T-cell (primary cell): ENCODE results near the gene PROK2. TPM values are rescaled to one million over a fixed set of nuclear protein-coding genes. Genes with fewer than 3 reads are reported as not detected.

Experiments used
- ATAC-seq, 4 experiments: fragments of 200-7000 bp in 3 of 4; fragments of 150-1000 bp in 1 of 4; cut with Tn5 transposase; replicated peaks in 1 of 4; 1 replicate in 3 of 4; 2 replicates in 1 of 4; pipeline ENCODE4 v1.10.0; 2021; ENCODE audit warnings: moderate library complexity in 3 of 4, mild to moderate bottlenecking in 2 of 4, moderate number of reproducible peaks in 1 of 4
- CTCF ChIA-PET, 2 donors: fragments of 300-600 bp; sonication (Branson Sonifier 250); formaldehyde crosslinking; loops; one replicate each; lab custom pipeline; 2022; ENCODE audit warnings: antibody characterized with exemption in 2 of 2; lab: Charles Lee
- POLR2A ChIA-PET, 2 donors: fragments of 300-600 bp; sonication (Branson Sonifier 250); formaldehyde crosslinking; loops; one replicate each; lab custom pipeline; 2022; ENCODE audit warnings: antibody characterized with exemption in 2 of 2; lab: Charles Lee
- DNase-seq, 35 experiments: peaks; one replicate each; pipeline versions ENCODE4 v3.0.0 to v3.0.0-alpha.2; 2013 to 2023
- H3K27ac ChIP-seq: one replicate; pipeline ENCODE4 v1.5.1; 2013; ENCODE audit warnings: low read length
- H3K27me3 ChIP-seq, 2 experiments: replicated peaks in 1 of 2; 1 replicate in 1 of 2; 2 replicates in 1 of 2; pipeline versions ENCODE4 v1.6.1 to v1.7.0; 2013; ENCODE audit warnings: low read length in 1 of 2, mixed read lengths in 1 of 2; ENCODE audit not compliant: control insufficient read depth in 2 of 2, insufficient read depth in 2 of 2; ENCODE audit errors: extremely low read depth in 1 of 2
- H3K36me3 ChIP-seq, 2 donors: 1 replicate in 1 of 2; 2 replicates in 1 of 2; pipeline versions ENCODE4 v1.6.1 to v1.7.0; 2013; ENCODE audit warnings: low read length in 1 of 2; ENCODE audit not compliant: control insufficient read depth in 2 of 2, insufficient read depth in 1 of 2; ENCODE audit errors: extremely low read depth in 1 of 2
- H3K4me1 ChIP-seq, 2 experiments: 1 replicate in 1 of 2; 2 replicates in 1 of 2; pipeline versions ENCODE4 v1.6.1 to v1.7.0; 2013; ENCODE audit warnings: low read length in 2 of 2, mixed read lengths in 1 of 2; ENCODE audit not compliant: insufficient read depth in 2 of 2, control insufficient read depth in 1 of 2; ENCODE audit errors: extremely low read depth in 1 of 2
- H3K4me3 ChIP-seq, 2 donors: 1 replicate in 1 of 2; 2 replicates in 1 of 2; pipeline versions ENCODE4 v1.5.1 to v1.7.0; 2013; ENCODE audit warnings: mild to moderate bottlenecking in 2 of 2, low read length in 1 of 2, moderate library complexity in 1 of 2; ENCODE audit not compliant: control insufficient read depth in 1 of 2; ENCODE audit errors: extremely low read depth in 1 of 2
- H3K9me3 ChIP-seq: 2 replicates; pipeline ENCODE4 v1.7.0; 2013
- H3K27ac Mint-ChIP-seq, 2 donors: one replicate each; pipeline ENCODE4 v1.8.0; 2020 to 2021; ENCODE audit warnings: mild to moderate bottlenecking in 2 of 2, mixed read lengths in 2 of 2
- H3K27me3 Mint-ChIP-seq, 2 donors: one replicate each; pipeline ENCODE4 v1.8.0; 2021 to 2022; ENCODE audit warnings: mixed read lengths in 2 of 2
- H3K36me3 Mint-ChIP-seq: one replicate; pipeline ENCODE4 v1.8.0; 2021; ENCODE audit warnings: mixed read lengths
- H3K4me1 Mint-ChIP-seq, 3 donors: one replicate each; pipeline ENCODE4 v1.8.0; 2020 to 2022; ENCODE audit warnings: mixed read lengths in 3 of 3, mild to moderate bottlenecking in 1 of 3
- H3K4me3 Mint-ChIP-seq, 3 donors: one replicate each; pipeline ENCODE4 v1.8.0; 2020 to 2022; ENCODE audit warnings: mild to moderate bottlenecking in 3 of 3, mixed read lengths in 3 of 3, moderate library complexity in 3 of 3
- H3K9me3 Mint-ChIP-seq, 3 donors: one replicate each; pipeline ENCODE4 v1.8.0; 2020 to 2022; ENCODE audit warnings: mixed read lengths in 3 of 3
- WGBS: methylation state at CpG from one replicate; pipeline ENCODE4 v1.1.5; 2013; ENCODE audit warnings: missing lambda C conversion rate; ENCODE audit not compliant: insufficient coverage; 5-methylcytosine and 5-hydroxymethylcytosine counted together
- total RNA-seq, 35 experiments: library from RNA in 6 of 35; stranded (reverse) in 6 of 35; fragments of 120-200 nt in 1 of 35; gene quantifications; one replicate each; pipeline versions ENCODE4 v1.2.1 to v1.2.4 and lab custom pipeline; 2013 to 2026

Gene PROK2
- total RNA-seq, 5 donors from 2014 or later (not counting 1 experiment from before 2014, with no cell fraction given), result 0.42 to 1.9 (median 0.63) TPM

GRCh38 chr3:71744738-71745137, 40.2 kb downstream of the PROK2 start:
- no peak for ATAC-seq
- H3K4me3 ChIP-seq, result no peak overlapping the region
- H3K4me3 Mint-ChIP-seq, result no peak overlapping the region
- peaks cover 3% of the 10 kb centered on the region in 2 donors for H3K27me3 Mint-ChIP-seq
- H3K9me3 Mint-ChIP-seq, result peaks cover 14 to 39% (median 34%) of the 10 kb centered on the region in 3 donors
- no peaks in the 10 kb centered on the region for H3K9me3 ChIP-seq
- DNase-seq, result no peak
- H3K27ac Mint-ChIP-seq, result no peak overlapping the region
- WGBS, result no CpG with 5 or more reads among the region's 3 CpGs
- H3K27me3 ChIP-seq, result no peaks in the 10 kb centered on the region
- ChIA-PET POLR2A (no interaction called here), CTCF (interaction anchor here in 1 of 2 donors (0.5 to 0.8 kb wide), 2 partner anchors 23 to 34 kb away, joined by 3 read pairs; no protein-coding TSS in a partner anchor)
- H3K36me3 Mint-ChIP-seq, result peaks cover 17% of the 10 kb centered on the region
- no peaks in the 10 kb centered on the region for H3K4me1 Mint-ChIP-seq
- no peak overlapping the region for H3K27ac ChIP-seq
- H3K4me1 ChIP-seq, result no peaks in the 10 kb centered on the region
- no peaks in the 10 kb centered on the region for H3K36me3 ChIP-seq

- peaks cover 17% of the 10 kb centered on the region for H3K36me3 Mint-ChIP-seq
- H3K4me3 Mint-ChIP-seq, result no peak overlapping the region
- POLR2A ChIA-PET, result interaction anchor here in 1 of 2 donors (0.5 kb wide), 1 partner anchor 588 kb away, joined by 3 read pairs; no protein-coding TSS in a partner anchor
- no peaks in the 10 kb centered on the region for H3K4me1 ChIP-seq
- DNase-seq, result no peak
- no CpG with 5 or more reads among the region's 1 CpG for WGBS
- H3K27me3 Mint-ChIP-seq, result peaks cover 3 to 4% of the 10 kb centered on the region in 2 donors
- H3K9me3 ChIP-seq, result no peaks in the 10 kb centered on the region
- peaks cover 0 to 3% of the 10 kb centered on the region in 2 experiments for H3K27me3 ChIP-seq
- H3K4me3 ChIP-seq, result no peak overlapping the region
- H3K4me1 Mint-ChIP-seq, result no peaks in the 10 kb centered on the region
- H3K9me3 Mint-ChIP-seq, result peaks cover 14 to 43% (median 34%) of the 10 kb centered on the region in 3 donors
- no peak overlapping the region for H3K27ac Mint-ChIP-seq
- H3K27ac ChIP-seq, result no peak overlapping the region
- no peak for ATAC-seq
- H3K36me3 ChIP-seq, result no peaks in the 10 kb centered on the region
- CTCF ChIA-PET, result no interaction called here
These were observed 42.3 kb downstream of the PROK2 start for GRCh38 chr3:71742621-71743020.

GRCh38 chr3:71734881-71735280, 50.1 kb downstream of the PROK2 start:
- ChIA-PET POLR2A (interaction anchor here in 1 of 2 donors (0.7 kb wide), 1 partner anchor 1056 kb away, joined by 4 read pairs; no protein-coding TSS in a partner anchor), CTCF (no interaction called here)
- WGBS, result no CpG with 5 or more reads among the region's 1 CpG
- H3K4me3 Mint-ChIP-seq, result no peak overlapping the region
- Histone ChIP-seq H3K4me1 (peaks cover 3 to 7% of the 10 kb centered on the region in 2 experiments), H3K27ac (no peak overlapping the region), H3K36me3 (no peaks in the 10 kb centered on the region), H3K4me3 (no peak overlapping the region), H3K27me3 (peaks cover 0 to 3% of the 10 kb centered on the region in 2 experiments), H3K9me3 (no peaks in the 10 kb centered on the region)
- ATAC-seq, result no peak
- H3K27ac Mint-ChIP-seq, result no peak overlapping the region
- peaks cover 15 to 17% (median 16%) of the 10 kb centered on the region in 3 donors for H3K4me1 Mint-ChIP-seq
- no peak for DNase-seq
- peaks cover 10 to 13% of the 10 kb centered on the region in 2 donors for H3K27me3 Mint-ChIP-seq
- peaks cover 3% of the 10 kb centered on the region for H3K36me3 Mint-ChIP-seq
- peaks cover 4 to 9% (median 5%) of the 10 kb centered on the region in 3 donors for H3K9me3 Mint-ChIP-seq

GRCh38 chr3:71733319-71733718, 51.6 kb downstream of the PROK2 start:
- Mint-ChIP-seq H3K9me3 (peaks cover 4 to 9% (median 5%) of the 10 kb centered on the region in 3 donors), H3K27me3 (peaks cover 10 to 11% of the 10 kb centered on the region in 2 donors), H3K4me3 (no peak overlapping the region), H3K36me3 (peaks cover 3% of the 10 kb centered on the region), H3K27ac (no peak overlapping the region), H3K4me1 (peaks cover 31 to 33% (median 31%) of the 10 kb centered on the region in 3 donors)
- POLR2A ChIA-PET, result no interaction called here
- DNase-seq (no peak), ATAC-seq (no peak)
- CTCF ChIA-PET, result interaction anchor here (0.6 to 1.4 kb wide), 5 partner anchors 10 to 1089 kb away, joined by 3 read pairs; no protein-coding TSS in a partner anchor
- Histone ChIP-seq H3K4me1 (peaks cover 11 to 23% of the 10 kb centered on the region in 2 experiments), H3K9me3 (no peaks in the 10 kb centered on the region), H3K27ac (no peak overlapping the region), H3K4me3 (no peak overlapping the region), H3K36me3 (no peaks in the 10 kb centered on the region), H3K27me3 (no peaks in the 10 kb centered on the region)
- WGBS, result no CpG with 5 or more reads among the region's 2 CpGs

GRCh38 chr3:71732637-71733036, 52.3 kb downstream of the PROK2 start:
- POLR2A ChIA-PET, result no interaction called here
- DNase-seq (no peak), ATAC-seq (no peak)
- H3K9me3 Mint-ChIP-seq, result peaks cover 4 to 5% (median 5%) of the 10 kb centered on the region in 3 donors
- no peak overlapping the region for H3K4me3 ChIP-seq
- CTCF ChIA-PET, result interaction anchor here (0.6 to 1.4 kb wide), 5 partner anchors 10 to 1396 kb away, joined by 3 read pairs; no protein-coding TSS in a partner anchor
- H3K27me3 ChIP-seq, result no peaks in the 10 kb centered on the region
- peaks cover 7 to 10% of the 10 kb centered on the region in 2 donors for H3K27me3 Mint-ChIP-seq
- H3K36me3 ChIP-seq, result no peaks in the 10 kb centered on the region
- 100% methylated on average over 2 of the region's 4 CpGs for WGBS
- peaks cover 3% of the 10 kb centered on the region for H3K36me3 Mint-ChIP-seq
- H3K4me3 Mint-ChIP-seq, result no peak overlapping the region
- H3K27ac ChIP-seq, result no peak overlapping the region
- no peak overlapping the region for H3K27ac Mint-ChIP-seq
- peaks cover 11 to 24% of the 10 kb centered on the region in 2 experiments for H3K4me1 ChIP-seq
- H3K4me1 Mint-ChIP-seq, result peaks cover 33 to 36% (median 34%) of the 10 kb centered on the region in 3 donors
- no peaks in the 10 kb centered on the region for H3K9me3 ChIP-seq

- Histone ChIP-seq H3K27me3 (no peaks in the 10 kb centered on the region), H3K9me3 (no peaks in the 10 kb centered on the region), H3K4me1 (peaks cover 21 to 39% of the 10 kb centered on the region in 2 experiments), H3K4me3 (no peak overlapping the region), H3K27ac (peak overlapping the region; percentile 45), H3K36me3 (no peaks in the 10 kb centered on the region)
- Mint-ChIP-seq H3K4me1 (peaks cover 47 to 57% (median 54%) of the 10 kb centered on the region in 3 donors), H3K27ac (peak overlapping the region; percentile 83 to 88), H3K36me3 (no peaks in the 10 kb centered on the region), H3K27me3 (no peaks in the 10 kb centered on the region), H3K4me3 (no peak overlapping the region), H3K9me3 (no peaks in the 10 kb centered on the region)
- DNase-seq (peak in 2 of 35 experiments; percentile 15 to 54), ATAC-seq (no peak)
- WGBS, result no CpG with 5 or more reads among the region's 4 CpGs
- ChIA-PET POLR2A (interaction anchor here in 1 of 2 donors (0.5 kb wide), 1 partner anchor 82 kb away, joined by 5 read pairs; no protein-coding TSS in a partner anchor), CTCF (interaction anchor here (0.5 to 1.9 kb wide), 12 partner anchors 11 to 1117 kb away, joined by 3 to 10 read pairs (median 5); no protein-coding TSS in a partner anchor)
These were observed 56.2 kb downstream of the PROK2 start for GRCh38 chr3:71728632-71729342.
